ENCODE measurements around the gene TMEM207.

TMEM207 gene

DNA sequence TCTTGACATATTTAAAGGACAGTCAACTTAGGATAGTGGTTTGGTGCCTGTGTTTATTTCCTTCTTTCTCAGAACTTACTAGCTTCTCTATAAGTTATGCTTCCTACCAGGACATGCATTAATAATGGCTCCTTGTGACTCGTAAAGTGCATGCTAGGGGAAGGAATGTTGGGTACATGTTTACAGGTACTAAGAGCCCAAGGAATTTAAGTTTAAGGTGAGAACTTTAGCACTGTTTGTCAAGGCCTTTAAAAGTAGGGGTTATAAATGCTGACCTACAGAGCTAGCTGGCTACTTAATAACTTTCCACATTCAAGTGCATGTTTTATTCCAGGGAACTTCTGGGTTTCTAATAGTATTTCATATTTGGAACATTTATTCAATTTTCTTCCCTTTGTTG, at the start of gene TMEM207:
TMEM207 (minus strand) TSS at position 101 of the 400 bp plus-strand sequence; CDS start at position 9, 92 bp downstream.
- no peaks in the 10 kb centered on the region for H3K36me3 ChIP-seq (ENCODE audit: control insufficient read depth in 2 of 2, insufficient read depth in 2 of 2, low read length in 2 of 2)
- H3K9ac ChIP-seq (ENCODE audit: low read length in 2 of 2) = no peak within 1 kb of the TSS
- no peaks in the 10 kb centered on the region for H3K4me1 ChIP-seq (ENCODE audit: control insufficient read depth, insufficient read depth, low read length)
- H3K27me3 ChIP-seq (ENCODE audit: control insufficient read depth in 1 of 2, insufficient read depth in 2 of 2, low read length in 2 of 2) = no peaks in the 10 kb centered on the region
- no peak within 1 kb of the TSS for H3K27ac ChIP-seq (ENCODE audit: low read length)
- no peaks in the 10 kb centered on the region for H3K9me3 ChIP-seq (ENCODE audit: control insufficient read depth in 2 of 2, low read length in 2 of 2)
- H3K4me3 ChIP-seq (ENCODE audit: low read length in 2 of 2) = no peak within 1 kb of the TSS

DNA sequence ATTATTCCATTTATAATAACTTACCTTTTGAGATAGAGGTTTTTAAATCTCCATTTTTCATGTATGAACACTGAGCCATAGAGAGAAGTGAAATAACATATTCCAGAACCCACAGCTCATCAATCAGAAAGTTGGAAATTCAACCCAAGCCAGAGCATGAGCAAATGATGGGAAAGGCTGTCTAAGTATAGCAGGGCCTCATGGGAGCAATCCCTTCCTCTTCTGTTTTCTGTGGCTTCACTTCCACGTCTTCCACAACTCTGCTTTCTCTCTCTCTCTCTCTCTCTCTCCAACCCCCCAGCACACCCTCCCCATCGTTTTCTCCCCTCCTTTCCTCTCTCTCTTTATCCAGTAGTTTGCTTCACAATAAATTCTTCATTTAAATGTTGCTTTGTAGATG, 49.4 kb upstream of the TMEM207 start:
- Histone ChIP-seq H3K4me1 (ENCODE audit: control insufficient read depth, insufficient read depth, low read length) (no peaks in the 10 kb centered on the region), H3K9me3 (ENCODE audit: control insufficient read depth in 2 of 2, low read length in 2 of 2) (no peaks in the 10 kb centered on the region), H3K27ac (ENCODE audit: low read length) (no peak overlapping the region)

DNA sequence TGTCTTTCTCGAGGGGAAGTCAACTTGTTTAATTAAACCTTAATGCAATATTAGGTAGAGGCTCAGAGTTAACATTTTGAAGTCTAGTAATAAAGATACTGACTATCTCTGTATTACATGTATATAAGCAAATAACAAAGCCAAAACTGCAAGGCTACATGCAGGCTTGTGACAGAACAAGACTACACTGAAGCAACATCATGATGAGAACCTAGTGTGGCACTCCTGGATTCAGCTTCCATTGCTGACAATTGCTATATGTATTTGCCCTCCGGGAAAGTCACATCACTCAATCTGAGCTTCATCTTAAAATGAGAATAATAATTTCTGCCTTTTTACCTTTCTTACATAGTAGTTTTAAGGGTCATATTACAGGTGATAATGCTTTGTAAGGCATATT, 48.6 kb upstream of the TMEM207 start:
- Histone ChIP-seq H3K9ac (ENCODE audit: low read length in 2 of 2) (no peak overlapping the region), H3K36me3 (ENCODE audit: control insufficient read depth in 2 of 2, insufficient read depth in 2 of 2, low read length in 2 of 2) (no peaks in the 10 kb centered on the region), H3K27ac (ENCODE audit: low read length) (no peak overlapping the region), H3K4me1 (ENCODE audit: control insufficient read depth, insufficient read depth, low read length) (no peaks in the 10 kb centered on the region), H3K9me3 (ENCODE audit: control insufficient read depth in 2 of 2, low read length in 2 of 2) (no peaks in the 10 kb centered on the region), H3K27me3 (ENCODE audit: control insufficient read depth in 1 of 2, insufficient read depth in 2 of 2, low read length in 2 of 2) (no peaks in the 10 kb centered on the region), H3K4me3 (ENCODE audit: low read length in 2 of 2) (no peak overlapping the region)

More for the DNA sequence above, 49.4 kb upstream of the TMEM207 start:
- Histone ChIP-seq H3K9ac (ENCODE audit: low read length in 2 of 2) (no peak overlapping the region), H3K4me3 (ENCODE audit: low read length in 2 of 2) (no peak overlapping the region), H3K36me3 (ENCODE audit: control insufficient read depth in 2 of 2, insufficient read depth in 2 of 2, low read length in 2 of 2) (no peaks in the 10 kb centered on the region), H3K27me3 (ENCODE audit: control insufficient read depth in 1 of 2, insufficient read depth in 2 of 2, low read length in 2 of 2) (no peaks in the 10 kb centered on the region)

DNA sequence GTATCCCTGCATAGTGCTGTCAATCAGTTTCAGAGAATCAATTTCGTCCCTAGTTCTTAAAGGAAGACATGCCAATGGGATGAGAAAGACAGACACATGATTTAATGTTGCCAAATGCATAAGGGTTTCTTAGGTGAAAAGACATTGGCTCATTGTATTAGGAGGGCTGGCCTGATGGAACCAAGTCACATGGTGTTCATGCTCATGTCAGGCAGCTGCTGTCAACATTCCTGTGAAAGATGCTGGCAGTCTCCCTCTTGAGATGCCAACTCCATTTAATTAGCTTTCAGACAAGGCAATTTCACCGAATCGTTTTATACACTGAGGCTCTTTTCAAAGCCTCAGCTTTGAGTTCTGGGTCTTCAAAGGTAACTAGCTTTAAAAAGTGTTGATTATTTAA, 48.1 kb upstream of the TMEM207 start:
- Histone ChIP-seq H3K36me3 (ENCODE audit: control insufficient read depth in 2 of 2, insufficient read depth in 2 of 2, low read length in 2 of 2) (no peaks in the 10 kb centered on the region), H3K27me3 (ENCODE audit: control insufficient read depth in 1 of 2, insufficient read depth in 2 of 2, low read length in 2 of 2) (no peaks in the 10 kb centered on the region), H3K4me3 (ENCODE audit: low read length in 2 of 2) (no peak overlapping the region), H3K4me1 (ENCODE audit: control insufficient read depth, insufficient read depth, low read length) (no peaks in the 10 kb centered on the region), H3K27ac (ENCODE audit: low read length) (no peak overlapping the region), H3K9ac (ENCODE audit: low read length in 2 of 2) (no peak overlapping the region), H3K9me3 (ENCODE audit: control insufficient read depth in 2 of 2, low read length in 2 of 2) (no peaks in the 10 kb centered on the region)

DNA sequence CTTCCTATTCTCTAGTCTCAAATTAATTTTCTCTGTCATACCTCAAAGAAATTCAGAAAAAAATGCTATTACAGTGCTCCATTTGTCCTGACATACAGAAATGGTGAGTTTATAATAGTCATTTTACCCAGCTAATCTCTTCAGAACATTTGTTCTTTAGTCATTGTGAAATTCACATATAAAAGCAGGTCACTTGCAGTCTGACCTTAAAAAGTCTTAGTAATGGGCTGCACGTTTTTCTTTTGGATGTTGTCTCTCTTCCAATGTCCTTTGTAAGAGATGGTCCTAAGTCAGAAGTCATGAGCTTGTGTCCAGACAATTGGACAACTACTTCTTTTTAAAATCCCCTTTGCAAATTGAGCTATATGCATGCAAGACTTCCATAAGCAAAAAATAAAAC, 47.2 kb upstream of the TMEM207 start:
- no peak overlapping the region for H3K27ac ChIP-seq (ENCODE audit: low read length)
- no peaks in the 10 kb centered on the region for H3K4me1 ChIP-seq (ENCODE audit: control insufficient read depth, insufficient read depth, low read length)
- no peak overlapping the region for H3K4me3 ChIP-seq (ENCODE audit: low read length in 2 of 2)
- H3K27me3 ChIP-seq (ENCODE audit: control insufficient read depth in 1 of 2, insufficient read depth in 2 of 2, low read length in 2 of 2) = no peaks in the 10 kb centered on the region
- no peak overlapping the region for H3K9ac ChIP-seq (ENCODE audit: low read length in 2 of 2)
- H3K36me3 ChIP-seq (ENCODE audit: control insufficient read depth in 2 of 2, insufficient read depth in 2 of 2, low read length in 2 of 2) = no peaks in the 10 kb centered on the region
- no peaks in the 10 kb centered on the region for H3K9me3 ChIP-seq (ENCODE audit: control insufficient read depth in 2 of 2, low read length in 2 of 2)

DNA sequence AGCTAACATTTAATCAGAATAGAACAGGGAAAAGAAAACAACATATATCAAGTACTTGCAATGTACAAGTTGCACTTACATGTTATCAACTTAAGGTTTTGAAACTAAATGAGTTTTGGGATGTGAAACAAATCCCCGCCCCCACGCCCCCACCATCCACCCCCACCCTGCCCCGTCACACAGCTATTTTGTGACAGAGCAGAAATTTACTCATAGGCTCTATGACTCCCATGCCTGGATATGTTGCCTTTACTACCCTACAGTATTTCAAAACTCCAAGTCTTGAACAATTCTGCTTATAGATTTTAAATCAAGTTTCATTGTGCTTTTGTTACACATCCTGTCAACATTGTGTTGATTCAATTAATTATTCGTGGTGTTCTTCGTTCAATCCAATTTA, 46.1 kb upstream of the TMEM207 start:
- no peak overlapping the region for H3K27ac ChIP-seq (ENCODE audit: low read length)

DNA sequence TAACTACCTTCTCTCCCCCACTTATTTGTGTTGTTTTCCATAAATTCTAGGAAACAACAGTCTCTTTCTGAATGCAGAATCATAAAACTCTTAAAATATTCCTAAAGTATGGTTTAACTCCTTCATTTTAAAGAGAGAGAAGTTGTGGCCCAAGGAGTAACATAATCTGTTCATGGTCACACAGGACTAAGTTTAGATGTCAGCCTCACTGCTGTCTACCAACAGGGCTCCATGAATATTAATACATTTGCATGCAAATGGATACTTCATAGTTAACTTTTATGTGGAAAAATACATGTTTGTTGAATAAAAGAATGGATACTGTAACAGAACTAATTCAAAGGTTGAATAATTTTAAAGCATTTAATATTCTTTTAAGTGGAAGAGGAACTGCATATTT, 45.7 kb upstream of the TMEM207 start:
- Histone ChIP-seq H3K4me1 (ENCODE audit: control insufficient read depth, insufficient read depth, low read length) (no peaks in the 10 kb centered on the region), H3K36me3 (ENCODE audit: control insufficient read depth in 2 of 2, insufficient read depth in 2 of 2, low read length in 2 of 2) (no peaks in the 10 kb centered on the region), H3K27ac (ENCODE audit: low read length) (no peak overlapping the region), H3K9me3 (ENCODE audit: control insufficient read depth in 2 of 2, low read length in 2 of 2) (no peaks in the 10 kb centered on the region), H3K27me3 (ENCODE audit: control insufficient read depth in 1 of 2, insufficient read depth in 2 of 2, low read length in 2 of 2) (no peaks in the 10 kb centered on the region), H3K9ac (ENCODE audit: low read length in 2 of 2) (no peak overlapping the region), H3K4me3 (ENCODE audit: low read length in 2 of 2) (no peak overlapping the region)

More for the DNA sequence above, 46.1 kb upstream of the TMEM207 start:
- no peaks in the 10 kb centered on the region for H3K27me3 ChIP-seq (ENCODE audit: control insufficient read depth in 1 of 2, insufficient read depth in 2 of 2, low read length in 2 of 2)
- H3K4me3 ChIP-seq (ENCODE audit: low read length in 2 of 2) = no peak overlapping the region
- H3K9me3 ChIP-seq (ENCODE audit: control insufficient read depth in 2 of 2, low read length in 2 of 2) = no peaks in the 10 kb centered on the region
- H3K9ac ChIP-seq (ENCODE audit: low read length in 2 of 2) = no peak overlapping the region
- H3K4me1 ChIP-seq (ENCODE audit: control insufficient read depth, insufficient read depth, low read length) = no peaks in the 10 kb centered on the region
- no peaks in the 10 kb centered on the region for H3K36me3 ChIP-seq (ENCODE audit: control insufficient read depth in 2 of 2, insufficient read depth in 2 of 2, low read length in 2 of 2)

DNA sequence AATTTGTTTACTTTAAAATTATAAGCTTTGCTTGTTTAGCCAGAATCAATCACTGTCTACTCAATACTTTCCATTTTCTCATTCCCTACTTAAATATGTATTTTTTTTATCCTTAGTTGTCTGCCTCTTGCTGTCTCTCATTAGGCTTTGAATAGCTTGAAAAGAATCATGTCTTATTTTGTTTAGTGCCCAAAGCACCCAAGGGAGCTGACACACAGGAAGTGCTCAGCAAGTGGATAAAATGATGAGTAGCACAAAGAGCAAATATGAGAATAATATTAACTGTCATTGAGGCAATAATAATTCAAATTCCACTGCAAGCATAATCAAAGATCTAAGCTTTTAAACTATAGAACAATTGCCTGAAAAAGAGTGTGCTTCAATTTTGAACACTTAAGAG, 45.2 kb upstream of the TMEM207 start:
- no peaks in the 10 kb centered on the region for H3K27me3 ChIP-seq (ENCODE audit: control insufficient read depth in 1 of 2, insufficient read depth in 2 of 2, low read length in 2 of 2)
- no peak overlapping the region for H3K27ac ChIP-seq (ENCODE audit: low read length)
- H3K9me3 ChIP-seq (ENCODE audit: control insufficient read depth in 2 of 2, low read length in 2 of 2) = no peaks in the 10 kb centered on the region
- H3K36me3 ChIP-seq (ENCODE audit: control insufficient read depth in 2 of 2, insufficient read depth in 2 of 2, low read length in 2 of 2) = no peaks in the 10 kb centered on the region
- no peak overlapping the region for H3K4me3 ChIP-seq (ENCODE audit: low read length in 2 of 2)
- no peaks in the 10 kb centered on the region for H3K4me1 ChIP-seq (ENCODE audit: control insufficient read depth, insufficient read depth, low read length)
- no peak overlapping the region for H3K9ac ChIP-seq (ENCODE audit: low read length in 2 of 2)

DNA sequence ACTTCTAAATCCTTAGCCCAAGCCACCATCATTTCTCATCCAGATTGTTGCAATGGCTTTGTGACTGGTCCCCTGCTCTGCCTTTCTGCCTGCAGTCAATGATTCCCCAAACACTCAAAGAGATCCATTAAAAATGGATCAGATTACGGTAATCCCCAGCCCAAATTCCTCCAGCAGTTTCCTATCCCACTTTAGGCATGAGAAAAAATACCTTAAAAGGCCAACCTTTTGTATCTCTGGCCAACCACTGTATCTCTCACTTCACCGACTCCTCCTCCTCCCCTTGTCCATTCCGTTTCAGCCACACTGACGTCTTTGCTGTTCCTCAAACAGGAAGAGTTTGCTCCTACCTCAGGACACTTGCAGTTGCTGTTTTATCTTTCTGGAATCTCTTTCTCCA, 43.3 kb upstream of the TMEM207 start:
- Histone ChIP-seq H3K36me3 (ENCODE audit: control insufficient read depth in 2 of 2, insufficient read depth in 2 of 2, low read length in 2 of 2) (no peaks in the 10 kb centered on the region), H3K4me3 (ENCODE audit: low read length in 2 of 2) (no peak overlapping the region), H3K9me3 (ENCODE audit: control insufficient read depth in 2 of 2, low read length in 2 of 2) (no peaks in the 10 kb centered on the region), H3K4me1 (ENCODE audit: control insufficient read depth, insufficient read depth, low read length) (no peaks in the 10 kb centered on the region), H3K9ac (ENCODE audit: low read length in 2 of 2) (no peak overlapping the region), H3K27me3 (ENCODE audit: control insufficient read depth in 1 of 2, insufficient read depth in 2 of 2, low read length in 2 of 2) (no peaks in the 10 kb centered on the region), H3K27ac (ENCODE audit: low read length) (no peak overlapping the region)

DNA sequence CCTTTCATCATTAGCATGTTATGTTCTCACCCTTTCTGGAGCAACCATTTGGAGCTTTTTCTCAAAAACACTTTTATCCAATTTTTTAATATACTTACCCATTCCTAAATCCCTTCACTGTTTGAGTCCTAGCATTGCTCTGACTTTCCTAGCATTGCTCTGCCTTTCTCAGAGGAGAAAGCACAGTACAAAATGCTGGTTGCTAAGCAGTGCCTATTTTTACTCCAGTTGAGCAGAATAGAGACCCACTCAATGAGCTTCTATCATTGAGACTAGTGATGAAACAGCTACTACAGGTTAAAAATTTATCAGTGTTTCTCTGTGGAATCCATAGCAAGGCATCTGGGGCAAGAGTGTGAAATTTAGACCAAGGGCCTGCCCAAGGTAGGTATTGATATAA, 42.4 kb upstream of the TMEM207 start:
- Histone ChIP-seq H3K36me3 (ENCODE audit: control insufficient read depth in 2 of 2, insufficient read depth in 2 of 2, low read length in 2 of 2) (no peaks in the 10 kb centered on the region), H3K27me3 (ENCODE audit: control insufficient read depth in 1 of 2, insufficient read depth in 2 of 2, low read length in 2 of 2) (peaks cover 0 to 3% of the 10 kb centered on the region in 2 donors), H3K4me1 (ENCODE audit: control insufficient read depth, insufficient read depth, low read length) (no peaks in the 10 kb centered on the region), H3K9ac (ENCODE audit: low read length in 2 of 2) (no peak overlapping the region), H3K27ac (ENCODE audit: low read length) (no peak overlapping the region), H3K9me3 (ENCODE audit: control insufficient read depth in 2 of 2, low read length in 2 of 2) (no peaks in the 10 kb centered on the region), H3K4me3 (ENCODE audit: low read length in 2 of 2) (no peak overlapping the region)

DNA sequence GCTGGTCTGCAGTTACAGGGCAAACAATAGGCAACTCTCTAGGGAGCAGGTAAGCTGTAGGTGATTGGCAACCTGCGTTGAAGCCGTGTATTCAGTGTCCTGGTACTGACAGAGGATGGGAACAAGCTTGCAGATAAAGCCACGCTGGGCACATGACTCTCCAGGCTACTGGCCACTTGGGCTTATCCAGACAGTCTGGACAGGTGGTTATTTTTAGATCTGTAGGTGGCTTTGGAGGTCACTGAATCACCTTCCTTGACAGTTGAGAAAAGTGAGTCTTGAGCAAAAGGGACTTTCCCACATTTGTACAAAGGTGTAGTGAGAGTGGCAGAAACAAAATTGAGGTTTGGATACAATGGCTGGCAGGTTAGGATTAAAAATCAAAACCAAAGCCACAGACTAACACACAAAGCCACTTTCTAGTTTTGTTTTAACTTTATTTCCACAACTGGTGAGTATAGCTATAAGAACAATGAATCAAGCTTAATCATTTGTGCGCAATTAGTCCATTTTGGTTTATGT, 41.9 kb upstream of the TMEM207 start:
- Histone ChIP-seq H3K9ac (ENCODE audit: low read length in 2 of 2) (no peak overlapping the region), H3K4me3 (ENCODE audit: low read length in 2 of 2) (no peak overlapping the region), H3K9me3 (ENCODE audit: control insufficient read depth in 2 of 2, low read length in 2 of 2) (no peaks in the 10 kb centered on the region), H3K27ac (ENCODE audit: low read length) (no peak overlapping the region), H3K27me3 (ENCODE audit: control insufficient read depth in 1 of 2, insufficient read depth in 2 of 2, low read length in 2 of 2) (peaks cover 0 to 3% of the 10 kb centered on the region in 2 donors), H3K36me3 (ENCODE audit: control insufficient read depth in 2 of 2, insufficient read depth in 2 of 2, low read length in 2 of 2) (no peaks in the 10 kb centered on the region), H3K4me1 (ENCODE audit: control insufficient read depth, insufficient read depth, low read length) (no peaks in the 10 kb centered on the region)
